H1 (cell line): ENCODE results near the gene RPL18. TPM values are rescaled to one million over a fixed set of nuclear protein-coding genes. Genes with fewer than 3 reads are reported as not detected.

Source experiments
- CTCF ChIP-seq, 3 experiments: IDR thresholded peaks; 1 replicate in 2 of 3; 2 replicates in 1 of 3; pipeline versions ENCODE4 v1.5.1 to v1.6.1; 2011; ENCODE audit warnings: low read length in 3 of 3, mild to moderate bottlenecking in 3 of 3, inconsistent platforms in 2 of 3, low read depth in 1 of 3, moderate library complexity in 1 of 3; ENCODE audit not compliant: insufficient read depth in 1 of 3; ENCODE audit errors: control extremely low read depth in 1 of 3
- polyA plus RNA-seq, 7 experiments: library from polyadenylated mRNA; depleted of rRNA in 3 of 7; stranded (reverse) in 5 of 7; unstranded in 2 of 7; fragments of >200 nt in 5 of 7; fragments of 200-250 nt in 2 of 7; gene quantifications; 1 replicate in 5 of 7; 2 replicates in 1 of 7; 4 replicates in 1 of 7; pipeline versions ENCODE4 v1.2.1 to v1.2.3, GENCODE V29; 2011 to 2013; ENCODE audit warnings: missing spikeins in 2 of 7, mixed read lengths in 2 of 7
- total RNA-seq: library from RNA; stranded (reverse); fragmentation: NEBNext Ultra II Directional; extraction: Animal tissue kit (Norgen Biotek cat#: 25700); gene quantifications from 2 replicates; pipeline ENCODE4 v1.2.1, GENCODE V29; 2021

Gene RPL18
- total and polyA plus RNA-seq, 2 of the 8 experiments (the other 6 are each of a cell fraction or from before 2014, with no cell fraction given), result 1,669 to 2,789 TPM

GRCh38 chr19:48568345-48568886 is 50.6 kb downstream of the RPL18 start (continued):
- peak in 1 of 3 experiments; percentile 7; a peak in 2 of 4 replicates for TF ChIP-seq CTCF (IDR thresholded peaks at IDR 0.05; ENCODE audit: control extremely low read depth in 1 of 3, insufficient read depth in 1 of 3, low read depth in 1 of 3, low read length in 3 of 3)
- TF ChIP-seq, all 59 proteins: peak for 9

Other genes starting within 250 kb of the RPL18 start
- 224 and 225 TPM in 2 replicates for gene KDELR1, start 227.6 kb downstream of the RPL18 start, total RNA-seq
- 231 and 249 TPM in 2 replicates for gene KDELR1, start 227.6 kb downstream of the RPL18 start, polyA plus RNA-seq (2011; rRNA removed)
- gene GRIN2D, start 225.5 kb downstream of the RPL18 start, total RNA-seq, result 11.0 and 12.4 TPM in 2 replicates
- 2.2 and 4.9 TPM in 2 replicates for gene GRIN2D, start 225.5 kb downstream of the RPL18 start, polyA plus RNA-seq (2011; rRNA removed)
- gene GRWD1, start 173.2 kb downstream of the RPL18 start, total RNA-seq, result 61.9 and 64.9 TPM in 2 replicates
- 36.9 and 46.4 TPM in 2 replicates for gene GRWD1, start 173.2 kb downstream of the RPL18 start, polyA plus RNA-seq (2011; rRNA removed)
- gene KCNJ14, start 163.6 kb downstream of the RPL18 start, total RNA-seq, result 0.89 and 1.0 TPM in 2 replicates
- gene KCNJ14, start 163.6 kb downstream of the RPL18 start, polyA plus RNA-seq (2011; rRNA removed), result 0.45 and 0.61 TPM in 2 replicates
- gene CYTH2, start 149.8 kb downstream of the RPL18 start, total RNA-seq, result 67.7 and 71.4 TPM in 2 replicates
- 43.7 and 62.5 TPM in 2 replicates for gene CYTH2, start 149.8 kb downstream of the RPL18 start, polyA plus RNA-seq (2011; rRNA removed)
- gene LMTK3, start 107.3 kb downstream of the RPL18 start, total RNA-seq, result 12.4 and 13.6 TPM in 2 replicates
- gene LMTK3, start 107.3 kb downstream of the RPL18 start, polyA plus RNA-seq (2011; rRNA removed), result 2.7 and 7.3 TPM in 2 replicates
- 0.99 and 1.5 TPM in 2 replicates for gene SULT2B1, start 67.0 kb downstream of the RPL18 start, total RNA-seq
- gene SULT2B1, start 67.0 kb downstream of the RPL18 start, polyA plus RNA-seq (2011; rRNA removed), result 2.6 and 3.8 TPM in 2 replicates
- gene SPACA4, start 12.4 kb downstream of the RPL18 start, total RNA-seq, result not detected in 2 replicates
- not detected in 2 replicates for gene SPACA4, start 12.4 kb downstream of the RPL18 start, polyA plus RNA-seq (2011; rRNA removed)
- 5.3 and 6.5 TPM in 2 replicates for gene FAM83E, start 4.1 kb downstream of the RPL18 start, total RNA-seq
- gene FAM83E, start 4.1 kb downstream of the RPL18 start, polyA plus RNA-seq (2011; rRNA removed), result 1.8 and 2.5 TPM in 2 replicates
- 60.9 and 61.6 TPM in 2 replicates for gene SPHK2, start 328 bp upstream of the RPL18 start, total RNA-seq
- 43.9 and 81.8 TPM in 2 replicates for gene SPHK2, start 328 bp upstream of the RPL18 start, polyA plus RNA-seq (2011; rRNA removed)
- 8.3 and 9.9 TPM in 2 replicates for gene DBP, start 18.2 kb upstream of the RPL18 start, total RNA-seq
- 7.5 and 8.2 TPM in 2 replicates for gene DBP, start 18.2 kb upstream of the RPL18 start, polyA plus RNA-seq (2011; rRNA removed)
- gene CA11, start 27.0 kb upstream of the RPL18 start, total RNA-seq, result 51.7 and 53.0 TPM in 2 replicates
- 71.4 and 78.9 TPM in 2 replicates for gene CA11, start 27.0 kb upstream of the RPL18 start, polyA plus RNA-seq (2011; rRNA removed)
- 0.15 and 0.47 TPM in 2 replicates for gene NTN5, start 53.8 kb upstream of the RPL18 start, total RNA-seq
- gene NTN5, start 53.8 kb upstream of the RPL18 start, polyA plus RNA-seq (2011; rRNA removed), result 0.80 and 0.85 TPM in 2 replicates
- 5.0 and 7.0 TPM in 2 replicates for gene FUT2, start 76.8 kb upstream of the RPL18 start, total RNA-seq
- gene FUT2, start 76.8 kb upstream of the RPL18 start, polyA plus RNA-seq (2011; rRNA removed), result 5.6 and 8.2 TPM in 2 replicates
- gene MAMSTR, start 100.5 kb upstream of the RPL18 start, total RNA-seq, result 2.0 and 2.9 TPM in 2 replicates
- gene MAMSTR, start 100.5 kb upstream of the RPL18 start, polyA plus RNA-seq (2011; rRNA removed), result 2.3 and 2.5 TPM in 2 replicates
- 8.7 and 9.3 TPM in 2 replicates for gene RASIP1, start 121.4 kb upstream of the RPL18 start, total RNA-seq
- gene RASIP1, start 121.4 kb upstream of the RPL18 start, polyA plus RNA-seq (2011; rRNA removed), result 11.4 and 16.4 TPM in 2 replicates
- 1.7 and 1.8 TPM in 2 replicates for gene IZUMO1, start 127.7 kb upstream of the RPL18 start, total RNA-seq
- 0.33 and 0.46 TPM in 2 replicates for gene IZUMO1, start 127.7 kb upstream of the RPL18 start, polyA plus RNA-seq (2011; rRNA removed)
- 12.2 and 12.9 TPM in 2 replicates for gene FUT1, start 133.5 kb upstream of the RPL18 start, total RNA-seq
- gene FUT1, start 133.5 kb upstream of the RPL18 start, polyA plus RNA-seq (2011; rRNA removed), result 7.4 and 12.4 TPM in 2 replicates
- gene FGF21, start 136.3 kb upstream of the RPL18 start, total RNA-seq, result 0.48 TPM in 1 of 2 replicates, not detected in the other
- 0.80 and 2.2 TPM in 2 replicates for gene FGF21, start 136.3 kb upstream of the RPL18 start, polyA plus RNA-seq (2011; rRNA removed)
- 42.5 and 44.5 TPM in 2 replicates for gene BCAT2, start 191.9 kb upstream of the RPL18 start, total RNA-seq
- 48.7 and 77.3 TPM in 2 replicates for gene BCAT2, start 191.9 kb upstream of the RPL18 start, polyA plus RNA-seq (2011; rRNA removed)
- 8.4 and 9.7 TPM in 2 replicates for gene HSD17B14, start 217.3 kb upstream of the RPL18 start, total RNA-seq
- 25.5 and 32.7 TPM in 2 replicates for gene HSD17B14, start 217.3 kb upstream of the RPL18 start, polyA plus RNA-seq (2011; rRNA removed)
- gene PLEKHA4, start 249.4 kb upstream of the RPL18 start, total RNA-seq, result 16.8 and 18.0 TPM in 2 replicates
- 8.2 and 14.1 TPM in 2 replicates for gene PLEKHA4, start 249.4 kb upstream of the RPL18 start, polyA plus RNA-seq (2011; rRNA removed)